CD4-positive, alpha-beta T cell treated with Interferon alpha-2 for 1 hour (primary cell): ENCODE measurements around the gene TPI1.
A peak's percentile ranks its signal among the peaks of the same experiment; 100 is the strongest.
"Not testable (repeated sequence)": the region's sequence is repeated elsewhere in the genome, so short reads cannot be mapped to it uniquely, and the experiment has no call there.

ENCODE experiments used
- DNase-seq, 2 donors: peaks; one replicate each; pipeline ENCODE4 v3.0.0-alpha.2; 2020 to 2022

TPI1 gene

GRCh38 chr12:6869049-6870021 lies 2.0 kb downstream of the TPI1 start:
- DNase-seq, result peak; percentile 81 to 90

GRCh38 chr12:6870304-6870703 lies 3.0 kb downstream of the TPI1 start:
- DNase-seq, result not testable (repeated sequence)

- peak in 1 of 2 donors; percentile 46 for DNase-seq
Observed at GRCh38 chr12:6871052-6871957, 4.0 kb downstream of the TPI1 start.

- DNase-seq, result peak; percentile 84 to 88
Observed at GRCh38 chr12:6872073-6873048, 5.0 kb downstream of the TPI1 start.

- DNase-seq, result peak; percentile 98
Observed at GRCh38 chr12:6873094-6874014, 6.0 kb downstream of the TPI1 start, which contains the start of gene SPSB2. SPSB2 (minus strand) TSS chr12:6873303; CDS start chr12:6872901, 402 bp downstream.

- not testable (repeated sequence) for DNase-seq
Observed at GRCh38 chr12:6874015-6874368, 6.7 kb downstream of the TPI1 start.

GRCh38 chr12:6879824-6880223 lies 12.5 kb downstream of the TPI1 start:
- DNase-seq, result not testable (repeated sequence)

GRCh38 chr12:6883252-6883651 lies 15.9 kb downstream of the TPI1 start:
- no peak for DNase-seq

GRCh38 chr12:6883683-6884082 lies 16.4 kb downstream of the TPI1 start:
- no peak for DNase-seq

- DNase-seq, result no peak
Observed at GRCh38 chr12:6884539-6884938, 17.2 kb downstream of the TPI1 start.

- DNase-seq, result not testable (repeated sequence)
Observed at GRCh38 chr12:6886206-6886999, 19.1 kb downstream of the TPI1 start.

- DNase-seq, result peak in 1 of 2 donors; percentile 17
Observed at GRCh38 chr12:6887460-6887859, 20.1 kb downstream of the TPI1 start.

GRCh38 chr12:6888360-6888759 lies 21.0 kb downstream of the TPI1 start:
- DNase-seq, result no peak

- not testable (repeated sequence) for DNase-seq
Observed at GRCh38 chr12:6888794-6889193, 21.5 kb downstream of the TPI1 start.

GRCh38 chr12:6889775-6890573 lies 22.6 kb downstream of the TPI1 start:
- DNase-seq, result not testable (repeated sequence)

- peak; percentile 98 to 99 for DNase-seq
Observed at GRCh38 chr12:6890789-6891645, 23.7 kb downstream of the TPI1 start.

- DNase-seq, result no peak
Observed at GRCh38 chr12:6891646-6892001, 24.3 kb downstream of the TPI1 start.

- not testable (repeated sequence) for DNase-seq
Observed at GRCh38 chr12:6892683-6893082, 25.4 kb downstream of the TPI1 start.
